Right atrium auricular region (tissue), 2 donors: ENCODE data around the gene NMRK2. TPM values are rescaled to one million over a fixed set of nuclear protein-coding genes. Genes with fewer than 3 reads are reported as not detected.
"Not testable (repeated sequence)": the region's sequence is repeated elsewhere in the genome, so short reads cannot be mapped to it uniquely, and the experiment has no call there.

Experiments
- DNase-seq: peaks from one replicate; pipeline ENCODE4 v3.0.0-alpha.2; 2019; ENCODE audit warnings: low spot score
- H3K27ac ChIP-seq, 2 donors: fragments of 200-600 bp; sonication (generic); 1 replicate in 1 of 2; 2 replicates in 1 of 2; pipeline ENCODE4 v1.5.1; 2016 to 2019
- H3K27me3 ChIP-seq, 2 donors: fragments of 200-600 bp; sonication (generic); one replicate each; pipeline versions ENCODE4 v1.5.1 to v1.6.0; 2017 to 2019
- H3K36me3 ChIP-seq: fragments of 200-600 bp; sonication (generic); one replicate; pipeline ENCODE4 v1.5.1; 2016
- H3K4me1 ChIP-seq, 2 donors: fragments of 200-600 bp; sonication (generic); one replicate each; pipeline versions ENCODE4 v1.5.1 to v1.6.0; 2017 to 2019
- H3K4me3 ChIP-seq, 2 donors: fragments of 200-600 bp; sonication (generic); 1 replicate in 1 of 2; 2 replicates in 1 of 2; pipeline ENCODE4 v1.5.1; 2017 to 2019; ENCODE audit warnings: mild to moderate bottlenecking in 1 of 2, moderate library complexity in 1 of 2
- H3K9me3 ChIP-seq, 2 donors: fragments of 200-600 bp; sonication (generic); one replicate each; pipeline ENCODE4 v1.5.1; 2019
- CTCF ChIP-seq, 2 donors: fragments of 200-600 bp; sonication (generic); IDR thresholded peaks; one replicate each; pipeline ENCODE4 v1.5.1; 2019; ENCODE audit warnings: antibody characterized with exemption in 2 of 2
- total RNA-seq, 2 donors: library from RNA; depleted of rRNA; stranded (reverse); fragments of >200 nt; gene quantifications; one replicate each; pipeline ENCODE4 v1.1.0, GENCODE V29; 2016

Gene NMRK2
- total RNA-seq, 2 donors from 2014 or later = 1,342 to 2,195 TPM

GRCh38 chr19:3966051-3967017, 33.5 kb downstream of the NMRK2 start:
- peak overlapping the region; percentile 99 to 100 for H3K27ac ChIP-seq
- no peak for DNase-seq
- H3K4me1 ChIP-seq = peaks cover 0 to 70% of the 10 kb centered on the region in 2 donors
- no peaks in the 10 kb centered on the region for H3K9me3 ChIP-seq
- H3K27me3 ChIP-seq = no peaks in the 10 kb centered on the region
- H3K36me3 ChIP-seq = peaks cover 75% of the 10 kb centered on the region
- no peak for TF ChIP-seq CTCF (IDR thresholded peaks at IDR 0.05)
- peak overlapping the region in 1 of 2 donors; percentile 2 for H3K4me3 ChIP-seq

- not testable (repeated sequence) for H3K27me3 ChIP-seq, H3K9me3 ChIP-seq, DNase-seq
- Histone ChIP-seq H3K36me3 (peaks cover 59% of the 10 kb centered on the region), H3K27ac (peak overlapping the region; percentile 99 to 100), H3K4me3 (peak overlapping the region in 1 of 2 donors; percentile 17), H3K4me1 (peaks cover 0 to 63% of the 10 kb centered on the region in 2 donors)
Observed at GRCh38 chr19:3967983-3968382, 35.1 kb downstream of the NMRK2 start.

- Histone ChIP-seq H3K9me3 (no peaks in the 10 kb centered on the region), H3K4me1 (peaks cover 0 to 63% of the 10 kb centered on the region in 2 donors)
Observed at GRCh38 chr19:3968556-3969434, 35.9 kb downstream of the NMRK2 start.

GRCh38 chr19:3969435-3970312, 36.8 kb downstream of the NMRK2 start:
- Histone ChIP-seq H3K27ac (peak overlapping the region; percentile 99 to 100), H3K36me3 (peaks cover 42% of the 10 kb centered on the region), H3K4me1 (peaks cover 0 to 59% of the 10 kb centered on the region in 2 donors), H3K27me3 (no peaks in the 10 kb centered on the region), H3K9me3 (no peaks in the 10 kb centered on the region), H3K4me3 (peak overlapping the region; percentile 95 to 99)
- DNase-seq = no peak
- peak in 1 of 2 donors; percentile 23 for TF ChIP-seq CTCF (IDR thresholded peaks at IDR 0.05)

More at GRCh38 chr19:3968556-3969434, 35.9 kb downstream of the NMRK2 start:
- peak overlapping the region; percentile 4 to 95 for H3K4me3 ChIP-seq
- peaks cover 51% of the 10 kb centered on the region for H3K36me3 ChIP-seq
- H3K27me3 ChIP-seq = no peaks in the 10 kb centered on the region
- H3K27ac ChIP-seq = peak overlapping the region; percentile 99 to 100
- peak; percentile 97 for DNase-seq
- no peak for TF ChIP-seq CTCF (IDR thresholded peaks at IDR 0.05)

- DNase-seq = no peak
- no peak for TF ChIP-seq CTCF (IDR thresholded peaks at IDR 0.05)
Observed at GRCh38 chr19:3970313-3970807, 37.5 kb downstream of the NMRK2 start.

More at GRCh38 chr19:3970313-3970807, 37.5 kb downstream of the NMRK2 start:
- H3K27ac ChIP-seq = peak overlapping the region; percentile 99 to 100
- no peaks in the 10 kb centered on the region for H3K27me3 ChIP-seq
- H3K4me3 ChIP-seq = peak overlapping the region; percentile 95 to 99
- H3K9me3 ChIP-seq = no peaks in the 10 kb centered on the region
- H3K4me1 ChIP-seq = peaks cover 0 to 54% of the 10 kb centered on the region in 2 donors
- H3K36me3 ChIP-seq = peaks cover 40% of the 10 kb centered on the region
